Stimulated activated naive CD8-positive, alpha-beta T cell treated with anti-CD3 and anti-CD28 coated beads, Interleukin-15, Interleukin-2, amounts not matched to agents 100 ng/mL and 50 ng/mL, for 24 hours (primary cell): Measurements from ENCODE around the gene KIAA0930.
A peak's percentile ranks its signal among the peaks of the same experiment; 100 is the strongest.

Source experiments
- H3K27ac Mint-ChIP-seq: one replicate; pipeline ENCODE4 v1.8.0; 2021; ENCODE audit warnings: mild to moderate bottlenecking, mixed read lengths
- H3K27me3 Mint-ChIP-seq: one replicate; pipeline ENCODE4 v1.8.0; 2021; ENCODE audit warnings: mixed read lengths
- H3K36me3 Mint-ChIP-seq: one replicate; pipeline ENCODE4 v1.8.0; 2021; ENCODE audit warnings: low read depth, mixed read lengths
- H3K4me1 Mint-ChIP-seq: one replicate; pipeline ENCODE4 v1.8.0; 2021; ENCODE audit warnings: low read depth, mixed read lengths
- H3K4me3 Mint-ChIP-seq: one replicate; pipeline ENCODE4 v1.8.0; 2021; ENCODE audit warnings: mild to moderate bottlenecking, mixed read lengths
- H3K9me3 Mint-ChIP-seq: one replicate; pipeline ENCODE4 v1.8.0; 2021; ENCODE audit warnings: mixed read lengths

The KIAA0930 gene

DNA sequence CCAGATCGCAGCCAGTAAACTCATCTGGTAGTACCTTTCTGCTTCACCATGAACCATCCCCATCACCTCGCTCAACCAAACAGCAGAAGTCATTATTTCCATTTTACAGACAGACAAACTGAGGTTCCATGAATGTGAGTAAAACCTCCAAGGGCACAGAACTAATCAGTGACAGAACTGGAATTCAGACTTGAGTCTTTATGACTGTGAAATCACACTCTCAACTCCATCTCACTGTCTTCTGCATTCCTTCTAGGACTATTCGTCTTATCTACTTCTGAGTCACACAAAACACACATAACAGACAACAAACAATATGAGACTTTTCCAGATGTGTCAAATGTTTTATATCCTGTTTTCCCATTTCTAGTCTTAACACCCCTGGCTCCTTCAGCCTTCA, 86.3 kb downstream of the KIAA0930 start:
- peaks cover 12% of the 10 kb centered on the region for H3K4me1 Mint-ChIP-seq
- no peaks in the 10 kb centered on the region for H3K9me3 Mint-ChIP-seq
- H3K4me3 Mint-ChIP-seq, result no peak overlapping the region
- H3K27me3 Mint-ChIP-seq, result no peaks in the 10 kb centered on the region
- H3K36me3 Mint-ChIP-seq, result peaks cover 70% of the 10 kb centered on the region
- peak overlapping the region; percentile 2 for H3K27ac Mint-ChIP-seq

DNA sequence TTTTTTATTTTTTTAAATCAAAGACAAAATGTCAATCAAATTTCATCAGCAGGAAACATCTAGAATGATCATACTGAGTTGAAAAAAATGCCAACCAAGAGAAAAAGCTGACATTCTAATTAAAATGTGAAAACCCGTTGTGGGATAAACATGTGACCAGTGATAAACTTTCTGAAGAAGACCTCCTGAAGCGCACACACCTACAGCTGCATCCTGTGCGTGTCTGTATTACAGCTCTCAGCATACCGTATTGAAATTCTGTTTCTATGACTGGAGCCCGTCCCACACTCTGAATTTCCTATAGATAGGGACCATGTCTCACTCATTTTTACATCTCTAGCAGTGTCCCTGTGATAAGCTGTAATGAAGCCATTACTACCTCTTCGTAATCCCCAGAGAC, 89.2 kb downstream of the KIAA0930 start:
- Mint-ChIP-seq H3K27me3 (no peaks in the 10 kb centered on the region), H3K9me3 (no peaks in the 10 kb centered on the region), H3K4me3 (no peak overlapping the region), H3K4me1 (peaks cover 4% of the 10 kb centered on the region), H3K27ac (no peak overlapping the region), H3K36me3 (peaks cover 69% of the 10 kb centered on the region)

GRCh38 chr22:45150139-45150538, 90.6 kb downstream of the KIAA0930 start:
- H3K4me3 Mint-ChIP-seq, result no peak overlapping the region
- H3K27ac Mint-ChIP-seq, result no peak overlapping the region
- no peaks in the 10 kb centered on the region for H3K9me3 Mint-ChIP-seq
- peaks cover 64% of the 10 kb centered on the region for H3K36me3 Mint-ChIP-seq
- no peaks in the 10 kb centered on the region for H3K27me3 Mint-ChIP-seq
- peaks cover 4% of the 10 kb centered on the region for H3K4me1 Mint-ChIP-seq

GRCh38 chr22:45149671-45150070, 91.0 kb downstream of the KIAA0930 start:
- H3K4me1 Mint-ChIP-seq, result peaks cover 4% of the 10 kb centered on the region
- H3K27ac Mint-ChIP-seq, result no peak overlapping the region
- no peaks in the 10 kb centered on the region for H3K27me3 Mint-ChIP-seq
- no peaks in the 10 kb centered on the region for H3K9me3 Mint-ChIP-seq
- H3K36me3 Mint-ChIP-seq, result peaks cover 59% of the 10 kb centered on the region
- H3K4me3 Mint-ChIP-seq, result no peak overlapping the region

GRCh38 chr22:45144916-45145315, 95.8 kb downstream of the KIAA0930 start:
- H3K4me1 Mint-ChIP-seq, result no peaks in the 10 kb centered on the region
- no peaks in the 10 kb centered on the region for H3K27me3 Mint-ChIP-seq
- no peak overlapping the region for H3K27ac Mint-ChIP-seq
- no peak overlapping the region for H3K4me3 Mint-ChIP-seq
- H3K36me3 Mint-ChIP-seq, result peaks cover 40% of the 10 kb centered on the region
- H3K9me3 Mint-ChIP-seq, result peaks cover 4% of the 10 kb centered on the region

GRCh38 chr22:45142376-45142775, 98.3 kb downstream of the KIAA0930 start:
- Mint-ChIP-seq H3K4me3 (no peak overlapping the region), H3K9me3 (peaks cover 4% of the 10 kb centered on the region), H3K36me3 (peaks cover 41% of the 10 kb centered on the region), H3K27me3 (no peaks in the 10 kb centered on the region), H3K4me1 (no peaks in the 10 kb centered on the region), H3K27ac (no peak overlapping the region)
